Loucy (cell line): ENCODE data around the gene B2M.

Source experiments
- EZH2phosphoT487 ChIP-seq: fragments of 200-600 bp; IDR thresholded peaks from 2 replicates; pipeline ENCODE4 v1.6.1; 2018; ENCODE audit warnings: antibody characterized with exemption, mild to moderate bottlenecking, moderate library complexity, borderline replicate concordance
- TF ChIP-seq, protein P1 (sequence below): fragments of 200-600 bp; sonication (generic); conservative IDR thresholded peaks from 2 replicates; pipeline ENCODE4 v1.5.1; 2014; ENCODE audit warnings: mild to moderate bottlenecking, antibody characterized with exemption, low read length

DNA sequence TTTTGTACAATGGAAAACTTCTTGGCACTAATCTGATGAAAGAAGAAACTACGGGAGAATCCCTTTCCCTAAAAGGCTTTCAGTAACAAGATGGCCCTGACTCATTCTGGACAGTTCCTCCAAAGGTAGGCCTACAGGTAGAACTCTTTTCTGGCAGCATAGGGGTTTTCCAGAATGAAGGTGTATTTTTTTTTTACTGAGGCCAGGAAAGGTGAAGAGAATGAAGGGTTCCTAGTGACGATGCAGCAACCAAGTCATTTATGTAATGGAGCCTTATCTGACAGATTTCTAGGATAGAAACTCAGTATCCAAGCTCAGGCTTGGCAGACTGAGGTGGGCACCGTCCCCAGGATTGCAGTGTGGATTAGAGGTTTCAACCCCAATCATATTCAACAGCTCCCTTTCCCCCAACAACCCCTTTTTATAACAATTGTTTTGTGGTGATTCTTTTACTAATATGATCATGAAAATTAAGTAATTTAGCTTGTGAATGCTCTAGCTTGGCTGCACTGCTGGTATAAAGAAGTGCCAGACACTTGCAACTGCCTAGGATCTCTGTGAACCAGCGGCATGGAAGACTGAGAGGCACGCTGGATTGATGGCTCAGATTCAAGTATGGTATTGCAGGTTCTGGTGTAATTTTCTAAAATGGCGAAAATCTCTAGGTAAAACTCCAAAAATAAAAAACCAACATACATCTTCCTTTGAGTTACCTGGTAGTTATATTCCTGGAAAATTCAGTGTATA lies 16.3 kb downstream of the B2M start:
- TF ChIP-seq, protein P1, sequence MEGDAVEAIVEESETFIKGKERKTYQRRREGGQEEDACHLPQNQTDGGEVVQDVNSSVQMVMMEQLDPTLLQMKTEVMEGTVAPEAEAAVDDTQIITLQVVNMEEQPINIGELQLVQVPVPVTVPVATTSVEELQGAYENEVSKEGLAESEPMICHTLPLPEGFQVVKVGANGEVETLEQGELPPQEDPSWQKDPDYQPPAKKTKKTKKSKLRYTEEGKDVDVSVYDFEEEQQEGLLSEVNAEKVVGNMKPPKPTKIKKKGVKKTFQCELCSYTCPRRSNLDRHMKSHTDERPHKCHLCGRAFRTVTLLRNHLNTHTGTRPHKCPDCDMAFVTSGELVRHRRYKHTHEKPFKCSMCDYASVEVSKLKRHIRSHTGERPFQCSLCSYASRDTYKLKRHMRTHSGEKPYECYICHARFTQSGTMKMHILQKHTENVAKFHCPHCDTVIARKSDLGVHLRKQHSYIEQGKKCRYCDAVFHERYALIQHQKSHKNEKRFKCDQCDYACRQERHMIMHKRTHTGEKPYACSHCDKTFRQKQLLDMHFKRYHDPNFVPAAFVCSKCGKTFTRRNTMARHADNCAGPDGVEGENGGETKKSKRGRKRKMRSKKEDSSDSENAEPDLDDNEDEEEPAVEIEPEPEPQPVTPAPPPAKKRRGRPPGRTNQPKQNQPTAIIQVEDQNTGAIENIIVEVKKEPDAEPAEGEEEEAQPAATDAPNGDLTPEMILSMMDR: no peak
- no peak for TF ChIP-seq EZH2phosphoT487
